ENCODE measurements around the gene TOM1L1.

TOM1L1 gene

DNA sequence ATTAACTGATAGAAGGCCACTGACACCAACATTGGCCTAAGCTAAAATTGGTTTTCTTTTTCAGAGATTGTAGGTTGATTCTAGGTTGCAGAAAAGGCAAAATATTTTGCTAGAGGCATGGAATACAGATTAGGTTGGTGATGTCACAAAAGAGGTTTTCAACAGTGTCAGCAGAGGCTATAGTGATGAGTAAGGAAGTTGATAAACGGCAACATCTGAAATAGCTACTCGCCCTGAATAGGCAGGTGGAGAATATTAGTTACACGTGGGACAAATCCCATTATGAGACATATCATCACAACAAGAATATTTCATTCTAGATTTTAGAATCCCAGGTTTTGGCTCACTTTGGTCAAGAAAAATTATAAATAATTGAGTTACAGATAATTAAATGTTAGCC is 1.5 kb upstream of the TOM1L1 start:
- no peak for DNase-seq

DNA sequence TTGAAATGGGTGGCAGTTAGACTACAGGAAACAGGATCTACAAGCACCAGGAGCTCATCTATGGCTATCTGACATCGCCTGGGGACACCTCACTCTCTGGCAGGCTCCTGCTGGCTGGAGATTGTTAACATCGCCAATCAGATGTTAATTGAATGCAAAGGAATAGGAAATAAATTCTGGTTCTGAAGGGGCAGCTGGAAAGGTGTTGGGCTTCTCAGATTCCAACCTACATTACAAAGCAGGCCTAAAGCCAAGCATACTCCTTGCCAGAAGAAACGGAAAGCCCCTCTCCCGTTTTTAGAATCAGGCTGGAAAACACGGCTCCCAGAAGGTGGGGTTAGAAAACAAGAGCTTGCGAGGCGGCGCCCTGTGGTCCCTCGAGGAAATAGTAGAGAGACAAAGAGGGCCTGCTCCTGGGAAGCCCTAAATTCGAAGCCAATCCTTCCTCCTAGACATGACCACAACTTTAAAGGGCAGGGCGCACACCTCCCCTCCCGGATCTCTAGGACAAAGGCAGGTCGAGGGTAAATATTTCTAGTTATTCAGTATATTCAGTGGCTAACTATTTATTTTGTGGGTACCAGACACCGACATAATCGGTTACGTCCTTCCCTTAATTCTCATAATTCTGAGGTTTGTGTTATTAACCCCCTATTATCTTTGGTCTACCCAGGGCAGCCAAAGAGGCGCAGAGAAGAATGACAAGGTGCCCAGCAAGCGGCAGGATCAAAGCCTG is 763 bp upstream of the TOM1L1 start:
- DNase-seq: no peak

DNA sequence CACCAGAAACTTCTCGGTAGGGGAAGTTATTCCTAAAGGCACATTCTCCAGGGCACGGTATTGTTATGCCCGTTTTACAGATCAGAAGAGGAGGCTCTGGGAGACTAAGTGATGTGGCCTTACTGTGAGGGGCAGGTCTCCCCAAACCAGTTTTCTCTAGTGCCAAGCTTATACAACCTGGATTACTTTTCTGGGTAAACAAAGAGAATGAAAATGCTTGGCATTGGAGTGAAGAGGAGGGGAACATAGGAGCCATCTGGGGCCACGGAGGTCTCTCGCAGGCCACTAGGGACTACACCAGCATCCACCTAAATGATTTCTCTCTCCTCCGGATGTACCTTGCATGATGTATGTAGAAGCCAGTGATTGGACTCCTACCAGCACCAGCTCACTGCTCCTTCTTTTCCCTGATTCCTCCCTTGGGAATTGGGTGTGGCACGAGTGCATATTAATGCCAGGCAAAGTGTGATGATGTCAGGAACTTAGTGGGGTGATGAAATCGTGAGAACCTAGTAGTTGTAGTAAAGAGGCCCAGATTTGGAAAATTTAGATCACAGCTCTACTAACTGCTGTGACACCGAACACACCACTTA is 674 bp downstream of the TOM1L1 start:
- no peak for DNase-seq

DNA sequence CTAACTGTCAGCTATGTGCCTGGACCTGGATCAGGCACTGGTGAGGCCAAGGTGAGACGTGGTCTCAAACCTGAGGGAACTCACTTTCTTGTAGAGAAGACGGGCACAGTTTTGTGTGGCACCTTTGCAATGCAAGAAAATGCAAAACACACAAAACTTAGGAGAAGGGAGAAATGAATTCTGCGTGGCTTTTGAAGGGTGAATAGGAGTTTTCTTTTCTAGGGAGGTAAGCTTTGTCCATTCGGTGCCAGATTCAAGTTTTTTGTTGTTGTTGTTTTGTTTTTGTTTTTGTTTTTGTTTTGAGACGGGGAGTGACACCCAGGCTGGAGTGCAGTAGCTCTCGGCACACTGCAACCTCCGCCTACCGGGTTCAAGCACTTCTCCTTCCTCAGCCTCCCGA is 1.4 kb downstream of the TOM1L1 start:
- no peak for DNase-seq

DNA sequence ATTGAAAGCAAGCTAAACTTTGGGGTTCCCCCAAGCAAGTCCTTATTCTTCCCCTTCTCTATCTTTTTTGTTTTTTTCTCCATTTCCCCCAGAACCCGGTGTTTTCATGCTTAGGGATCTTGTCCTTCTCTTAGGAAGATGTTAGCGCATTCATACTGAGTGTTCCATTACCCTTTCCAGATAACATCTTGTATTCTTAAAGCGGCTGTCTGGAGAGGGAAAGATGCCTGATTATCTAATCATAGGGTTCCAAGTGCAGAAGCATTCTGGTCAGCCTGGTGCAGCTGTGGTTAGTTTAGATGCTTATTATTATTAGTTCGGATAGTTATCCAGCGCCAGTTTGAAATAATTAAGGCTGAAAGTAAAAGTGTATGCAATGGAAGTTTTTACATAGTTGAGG is 2.0 kb downstream of the TOM1L1 start:
- no peak for DNase-seq

DNA sequence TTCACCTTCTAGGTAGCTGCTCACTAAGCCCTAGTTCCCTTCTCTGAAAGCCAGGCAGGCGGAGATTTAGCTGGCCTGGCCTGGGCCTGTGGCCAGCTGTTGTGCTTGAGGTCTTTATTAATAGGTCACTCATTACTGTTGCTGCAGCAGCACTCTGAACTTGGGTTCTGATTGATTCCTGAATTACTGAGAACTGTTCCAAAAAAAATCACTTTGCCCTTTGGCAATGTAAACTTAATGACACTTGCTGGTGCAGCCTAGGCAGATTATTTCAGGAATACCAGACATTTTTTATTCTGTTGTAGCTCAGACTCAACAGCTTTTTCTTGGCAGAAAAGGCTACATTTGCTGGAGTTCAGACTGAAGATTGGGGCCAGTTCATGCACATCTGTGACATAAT is 2.7 kb downstream of the TOM1L1 start:
- no peak for DNase-seq

DNA sequence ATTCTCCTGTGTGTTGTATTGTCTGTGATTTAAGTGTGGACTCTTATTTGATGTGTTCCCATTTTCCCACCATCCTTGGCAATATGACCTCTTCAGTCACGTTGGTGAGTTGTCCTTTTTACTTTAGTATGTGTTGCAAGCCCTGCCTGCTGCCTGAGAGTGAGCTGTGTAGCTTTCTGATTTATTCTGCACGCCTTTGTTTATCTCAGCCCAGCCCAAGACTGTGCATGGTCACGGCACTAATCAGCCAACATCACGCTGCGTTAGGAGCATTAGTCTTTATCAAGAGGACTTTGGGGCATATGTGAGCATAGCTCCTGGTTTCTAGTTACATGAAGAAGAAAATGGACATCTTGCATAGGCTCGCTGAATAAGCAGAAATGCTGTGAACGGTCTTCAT is 6.0 kb downstream of the TOM1L1 start:
- DNase-seq: no peak

DNA sequence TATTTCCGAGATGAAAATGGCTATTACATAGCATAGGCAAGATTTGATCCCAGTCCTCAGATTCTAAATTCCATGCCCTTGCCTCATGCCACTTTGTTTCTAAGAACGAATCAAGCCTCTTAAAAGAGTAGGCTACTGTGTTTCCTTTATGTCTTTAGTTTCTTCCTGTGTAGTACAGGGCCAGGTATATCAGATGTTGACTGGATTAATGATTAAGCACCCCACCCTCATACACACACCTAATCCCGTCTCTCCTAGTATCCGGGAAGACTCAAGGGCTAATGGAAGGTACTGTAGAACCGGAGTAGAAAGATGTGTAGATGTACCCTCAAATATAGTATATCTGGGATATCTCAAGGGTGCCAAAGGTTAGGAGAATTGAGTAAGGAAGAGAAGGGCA is 6.7 kb downstream of the TOM1L1 start:
- DNase-seq: no peak

DNA sequence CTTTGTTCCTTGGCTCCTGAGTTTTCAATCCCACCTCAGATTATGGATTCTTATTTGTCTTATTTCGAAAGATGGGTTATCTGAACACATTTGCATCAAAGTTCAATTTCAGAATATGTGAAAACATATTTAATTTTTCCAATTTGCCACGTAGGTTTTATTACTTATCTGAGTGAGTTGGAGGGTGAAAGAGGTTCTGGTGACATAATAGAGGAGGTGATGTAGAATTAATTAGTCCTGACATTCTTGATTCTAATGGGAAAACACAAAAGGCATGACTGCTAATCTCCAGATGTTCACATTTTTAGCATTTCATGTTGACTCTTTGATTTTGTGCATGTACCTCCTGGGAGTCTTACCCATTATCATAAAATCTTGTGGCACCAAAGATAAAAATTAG is 9.1 kb downstream of the TOM1L1 start:
- no peak for DNase-seq

DNA sequence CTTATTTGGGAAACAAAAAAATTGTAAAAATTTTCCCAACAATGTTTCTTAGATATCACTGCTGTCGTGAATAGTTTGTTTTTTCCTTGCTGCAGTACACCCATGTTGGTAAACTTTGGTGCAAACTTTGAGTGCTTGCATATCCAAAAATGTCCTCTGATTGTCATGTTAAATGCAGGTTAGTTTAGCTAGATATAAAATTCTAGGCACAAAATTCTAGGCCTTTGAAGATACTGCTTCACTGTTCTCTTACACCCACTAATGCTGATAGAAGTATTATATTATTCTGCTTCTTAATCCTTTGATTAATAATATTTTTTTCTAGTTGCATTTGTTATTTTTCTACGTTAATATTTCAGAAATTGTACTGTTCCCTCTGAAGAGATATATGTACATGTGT is 16.1 kb downstream of the TOM1L1 start:
- no peak for DNase-seq

DNA sequence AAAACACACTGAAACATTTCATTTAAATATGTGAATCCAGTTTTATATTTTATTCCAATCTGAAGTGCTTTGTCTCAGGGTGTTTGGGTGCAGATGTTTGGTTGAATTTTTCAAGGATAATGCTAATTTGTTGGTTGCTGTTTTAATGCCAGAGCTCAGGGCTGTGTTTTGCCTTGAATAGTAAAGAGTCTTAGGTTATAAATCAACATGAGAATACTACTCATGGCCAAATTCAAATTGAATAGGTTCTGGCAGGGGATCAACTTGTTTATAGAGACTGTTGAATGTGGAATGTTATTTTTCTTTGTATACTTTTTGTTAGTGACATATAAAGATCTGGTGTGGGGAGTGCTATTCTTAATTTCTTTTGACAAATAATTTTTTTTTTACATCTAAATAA is 18.8 kb downstream of the TOM1L1 start:
- no peak for DNase-seq

DNA sequence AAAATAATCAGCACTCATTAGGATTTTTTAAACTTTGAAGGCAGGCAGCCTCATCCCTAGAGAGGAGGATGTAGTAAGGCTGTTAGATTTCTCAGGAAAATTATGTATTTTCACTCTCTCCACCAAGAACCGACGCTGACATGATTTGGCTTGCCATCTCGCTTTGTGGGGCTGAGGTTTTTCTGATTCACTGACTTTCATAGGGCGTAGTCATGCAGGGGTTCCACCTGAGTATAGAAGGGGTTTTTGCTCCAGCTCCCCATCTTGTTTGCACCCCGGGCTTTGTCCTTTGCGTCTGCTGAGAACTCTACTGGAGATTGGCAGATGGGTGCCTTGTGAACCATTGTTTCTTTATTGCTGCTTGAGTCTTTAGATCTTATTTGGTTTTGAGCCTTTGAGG is 20.2 kb downstream of the TOM1L1 start:
- DNase-seq: no peak

DNA sequence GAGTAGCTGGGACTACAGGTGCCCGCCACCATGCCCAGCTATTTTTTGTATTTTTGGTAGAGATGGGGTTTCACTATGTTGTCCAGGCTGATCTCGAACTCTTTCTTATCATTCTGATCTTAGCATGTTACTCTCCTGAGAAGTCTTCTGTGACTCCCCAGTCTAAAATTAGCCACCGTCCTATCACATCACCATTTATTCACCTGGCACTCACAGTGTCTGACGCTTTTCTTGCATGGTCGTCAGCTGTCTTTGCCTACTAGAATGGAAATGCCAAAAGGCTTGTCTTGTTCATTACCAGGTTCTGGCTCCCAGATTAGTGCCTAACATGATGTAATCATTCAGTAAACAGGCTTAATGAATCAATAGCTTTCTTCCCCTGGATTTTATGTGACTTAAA is 23.8 kb downstream of the TOM1L1 start:
- no peak for DNase-seq

DNA sequence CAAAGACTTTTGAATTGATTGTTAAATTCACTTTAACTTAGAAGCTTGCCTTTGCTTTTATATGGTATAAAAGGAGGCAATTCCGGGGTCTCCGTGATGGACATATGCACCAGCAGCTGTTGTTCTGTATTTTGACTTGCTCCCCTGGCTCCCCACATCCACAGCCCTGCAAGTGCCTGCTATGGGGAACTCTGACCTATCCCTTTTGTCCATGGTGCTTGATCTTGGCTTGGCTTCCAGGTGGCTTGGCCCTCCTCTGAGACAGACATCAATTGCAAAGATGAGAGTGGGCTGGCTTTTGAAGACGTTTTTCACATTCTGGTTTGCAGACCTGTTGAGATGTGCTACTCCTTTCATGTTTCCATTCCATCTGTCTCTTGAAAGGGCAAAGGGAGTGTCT is 26.9 kb downstream of the TOM1L1 start:
- no peak for DNase-seq

DNA sequence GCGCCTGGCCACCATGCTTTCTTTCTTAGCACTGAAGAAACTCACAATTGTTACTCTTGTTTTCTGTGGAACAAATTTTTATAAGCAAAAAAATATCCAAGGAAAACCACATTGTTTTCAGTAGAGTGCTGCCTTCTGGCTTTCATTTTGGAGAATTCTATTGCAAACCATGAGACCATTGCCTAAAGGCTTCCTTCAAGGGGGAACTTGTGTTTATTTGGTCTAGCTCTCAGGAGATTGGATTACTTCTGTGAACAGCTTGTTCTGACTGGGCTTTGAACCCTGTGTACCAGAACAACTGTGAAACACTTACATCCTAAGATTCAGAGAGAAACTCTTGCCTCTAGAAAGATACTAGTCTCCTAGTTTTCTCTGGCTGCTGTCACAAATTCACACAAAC is 32.1 kb downstream of the TOM1L1 start:
- no peak for DNase-seq

DNA sequence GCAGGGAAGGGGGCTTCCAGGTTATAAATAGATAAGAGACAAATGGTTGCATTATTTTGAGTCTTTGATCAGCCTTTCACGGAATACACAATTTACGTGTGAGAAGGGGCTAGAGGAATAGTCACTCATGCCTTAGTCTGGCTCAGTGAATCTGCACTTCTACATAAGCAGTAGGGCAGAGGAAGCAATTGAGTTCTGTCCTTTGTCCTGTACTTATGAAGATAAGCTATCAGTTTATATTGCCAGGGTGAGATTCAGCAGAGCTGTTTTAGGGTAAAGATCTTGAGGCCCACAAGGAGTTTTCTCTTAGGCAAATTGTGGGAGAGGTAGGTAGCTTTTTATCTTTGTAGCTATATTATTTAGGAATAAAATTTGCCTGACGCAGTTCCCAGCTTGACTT is 33.3 kb downstream of the TOM1L1 start:
- no peak for DNase-seq

DNA sequence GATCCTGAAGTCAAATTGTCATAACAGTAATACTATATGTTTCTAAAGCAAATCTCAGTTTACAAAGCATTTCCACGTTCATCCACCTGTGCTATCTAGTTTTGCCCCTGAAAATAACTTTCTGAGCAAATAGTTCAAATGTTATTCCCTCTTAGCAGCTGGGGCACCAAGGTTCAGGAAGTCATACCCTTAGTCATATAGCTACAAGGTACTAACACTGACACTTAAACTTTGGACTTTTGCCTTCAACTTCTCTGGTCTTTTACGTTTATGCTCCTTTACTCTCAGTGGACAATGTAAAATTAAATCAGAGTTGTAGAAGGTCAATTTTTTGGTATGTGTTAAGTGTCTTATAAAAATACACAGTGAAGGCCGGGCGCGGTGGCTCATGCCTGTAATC is 34.8 kb downstream of the TOM1L1 start:
- no peak for DNase-seq

DNA sequence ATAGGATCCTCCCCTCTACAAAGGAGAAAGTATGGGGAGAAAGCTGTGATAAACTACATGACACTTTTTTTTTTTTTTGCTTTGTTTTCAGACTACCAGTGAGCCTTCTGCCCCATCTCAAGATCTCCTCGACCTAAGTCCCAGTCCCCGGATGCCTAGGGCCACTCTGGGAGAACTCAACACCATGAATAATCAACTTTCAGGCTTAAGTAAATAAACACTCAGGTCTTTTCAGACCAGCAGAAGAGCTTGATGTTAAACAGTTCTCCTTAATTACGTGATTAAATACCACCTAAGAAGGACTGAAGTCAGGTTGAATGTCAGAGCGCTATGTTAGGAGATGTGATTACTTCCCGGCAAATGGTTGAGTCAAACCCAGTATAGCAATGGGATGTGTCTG is 36.4 kb downstream of the TOM1L1 start:
- DNase-seq: no peak

DNA sequence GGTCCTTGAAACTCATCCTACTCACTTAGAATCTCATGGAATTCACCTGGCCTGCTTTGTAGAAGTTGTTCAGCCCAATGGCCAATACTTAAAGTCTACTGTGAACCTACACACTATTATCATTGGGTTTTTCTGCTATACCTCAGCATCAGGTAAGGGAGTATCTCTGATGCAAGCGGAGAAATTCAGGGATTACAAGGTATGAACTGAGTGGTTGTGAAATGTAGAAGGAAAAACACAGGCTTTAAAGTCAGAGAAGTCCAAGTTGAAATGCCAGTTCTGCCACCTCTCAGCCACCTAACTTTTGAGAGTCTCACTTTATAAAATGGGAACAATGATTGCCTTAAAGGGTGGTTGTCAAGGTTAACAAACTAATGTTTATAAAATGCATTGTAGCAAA is 36.8 kb downstream of the TOM1L1 start:
- no peak for DNase-seq

DNA sequence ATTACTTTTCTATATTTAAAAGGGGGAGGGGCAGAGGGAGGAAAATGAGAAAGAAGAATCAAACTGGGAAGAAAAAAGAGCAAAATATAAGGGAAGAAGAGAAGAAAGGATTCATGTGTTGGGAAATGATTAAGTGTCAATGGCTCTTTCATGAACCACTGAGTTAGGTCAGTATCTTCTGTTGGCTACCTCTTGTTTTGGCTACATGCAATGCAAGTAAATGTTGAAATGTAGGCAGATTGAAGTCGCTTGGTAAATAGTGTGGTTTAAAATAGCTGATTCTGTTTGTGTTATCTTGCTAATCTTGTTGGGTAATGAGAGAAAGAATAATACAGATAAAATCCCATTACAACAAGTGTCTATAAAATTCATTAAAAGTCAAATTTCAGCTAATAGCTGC is 40.6 kb downstream of the TOM1L1 start:
- DNase-seq: no peak

DNA sequence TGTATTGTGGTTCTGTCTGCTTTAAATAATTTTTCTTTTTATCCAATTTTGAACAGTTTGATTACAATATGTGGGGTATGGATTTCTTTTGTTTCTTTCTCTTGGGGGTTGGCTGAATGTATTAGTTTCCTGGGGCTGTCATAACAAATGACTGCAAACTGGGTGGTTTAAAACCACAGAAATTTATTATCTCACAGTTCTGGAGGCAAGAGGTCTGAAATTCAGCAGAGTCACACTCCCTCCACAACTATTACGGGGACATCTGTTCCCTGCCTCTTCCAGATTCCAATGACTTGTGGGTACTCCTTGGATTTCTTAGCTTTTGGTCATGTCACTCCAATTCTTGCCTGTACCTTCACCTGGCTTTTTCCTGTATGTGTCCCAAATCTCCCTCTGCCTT is 44.1 kb downstream of the TOM1L1 start:
- DNase-seq: no peak

DNA sequence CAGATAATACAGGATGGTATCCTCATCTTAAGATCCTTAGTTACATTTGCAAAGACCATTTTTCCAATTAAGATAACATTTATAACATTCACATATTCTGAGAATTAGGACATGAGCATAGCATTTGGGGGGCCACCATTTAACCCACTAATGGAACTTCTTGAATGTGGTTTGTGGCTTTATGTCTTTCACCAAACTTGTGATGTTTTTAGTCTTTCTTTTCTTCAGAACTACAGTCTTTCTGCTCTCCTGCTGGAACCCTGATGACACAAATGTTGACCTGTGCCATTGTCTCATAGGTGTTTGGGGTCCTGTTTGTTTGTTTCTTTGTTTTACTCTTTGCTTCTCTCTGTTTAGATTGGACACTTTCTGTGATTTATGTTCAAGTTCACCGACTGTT is 44.6 kb downstream of the TOM1L1 start:
- DNase-seq: no peak

DNA sequence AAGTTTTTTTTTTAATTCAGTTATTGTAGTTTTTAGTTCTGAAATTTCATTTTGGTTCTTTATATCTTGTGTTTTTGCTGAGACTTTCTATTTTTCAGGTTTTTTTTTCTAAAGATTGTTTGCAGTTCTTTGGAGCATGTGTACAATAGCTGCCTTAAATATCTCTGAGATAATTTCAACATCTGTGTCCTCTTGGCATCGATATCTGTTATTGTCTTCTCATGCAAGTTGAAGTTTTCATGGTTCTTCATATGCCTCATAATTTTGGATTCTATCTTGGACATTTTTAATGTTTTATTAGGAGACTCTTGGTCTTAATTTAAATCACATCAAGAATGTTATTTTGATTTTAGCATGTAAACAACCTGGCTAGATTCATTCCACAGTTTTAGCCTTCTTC is 45.0 kb downstream of the TOM1L1 start:
- DNase-seq: no peak

DNA sequence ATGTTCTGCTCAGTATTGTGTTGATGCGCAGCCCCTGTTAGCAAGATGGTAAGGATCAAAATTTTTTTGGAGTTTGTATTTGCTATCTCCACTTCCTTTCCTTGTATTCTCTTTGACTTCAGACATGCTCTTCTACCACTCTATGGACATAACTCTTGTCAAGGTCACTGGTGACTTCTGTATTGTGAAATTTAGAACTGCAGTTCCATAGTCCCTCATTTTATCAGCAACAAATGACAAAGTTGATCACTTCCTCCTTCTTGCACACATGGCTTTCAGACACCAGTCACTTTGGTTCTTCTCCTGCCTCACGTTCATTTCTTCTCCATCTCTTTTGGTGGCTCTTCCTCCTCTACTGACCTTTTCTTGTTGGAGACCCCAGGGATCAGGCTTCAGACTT is 46.7 kb downstream of the TOM1L1 start:
- no peak for DNase-seq

DNA sequence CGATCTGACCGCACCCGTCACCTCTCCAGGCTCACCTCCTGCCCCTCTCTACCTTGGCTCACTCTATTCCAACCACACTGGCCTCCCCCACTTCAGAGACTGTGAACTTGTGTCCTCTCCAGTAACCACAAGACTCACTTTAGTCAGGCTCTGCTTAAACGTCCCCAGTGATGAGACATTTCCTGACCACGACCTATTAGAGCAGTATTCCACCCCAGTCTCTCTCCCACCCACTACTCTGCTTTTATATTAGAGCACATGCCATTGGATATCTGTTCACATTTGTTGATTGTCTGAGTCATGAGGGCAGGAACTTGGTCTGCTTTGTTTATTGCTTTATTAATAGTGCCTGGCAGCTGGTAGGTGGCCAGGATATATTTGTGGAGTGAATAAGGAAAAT is 47.7 kb downstream of the TOM1L1 start:
- DNase-seq: no peak

All from activated CD4-positive, alpha-beta T cell treated with anti-CD3 and anti-CD28 coated beads for 4 hours (primary cell).